HL-60 (cell line): Measurements from ENCODE around the gene TRAF7.
A peak's percentile ranks its signal among the peaks of the same experiment; 100 is the strongest.

Experiments
- CTCF ChIP-seq: IDR thresholded peaks from one replicate; pipeline ENCODE4 v1.5.1; 2011; ENCODE audit warnings: low read length, control low read depth, inconsistent platforms; ENCODE audit not compliant: insufficient read depth
- POLR2AphosphoS5 ChIP-seq: IDR thresholded peaks from 2 replicates; pipeline ENCODE4 v1.6.1; 2012; ENCODE audit warnings: low read depth
- REST ChIP-seq: IDR thresholded peaks from 2 replicates; pipeline ENCODE4 v1.6.1; 2012; ENCODE audit warnings: low read depth; ENCODE audit not compliant: insufficient replicate concordance
- SPI1 ChIP-seq: IDR thresholded peaks from 2 replicates; pipeline ENCODE4 v1.6.1; 2012; ENCODE audit warnings: low read depth, mild to moderate bottlenecking, borderline replicate concordance

GRCh38 chr16:2152695-2153506 is 2.7 kb upstream of the TRAF7 start:
- TF ChIP-seq SPI1 (no peak), CTCF (no peak), REST (no peak), POLR2AphosphoS5 (peak; percentile 91; the same call in 1 of the 2 replicates)
